ENCODE results near the gene KLK4.
"Not testable (repeated sequence)": the region's sequence is repeated elsewhere in the genome, so short reads cannot be mapped to it uniquely, and the experiment has no call there.

Gene KLK4

GRCh38 chr19:50912727-50913716 is 1.8 kb upstream of the KLK4 start:
- DNase-seq, result no peak

DNA sequence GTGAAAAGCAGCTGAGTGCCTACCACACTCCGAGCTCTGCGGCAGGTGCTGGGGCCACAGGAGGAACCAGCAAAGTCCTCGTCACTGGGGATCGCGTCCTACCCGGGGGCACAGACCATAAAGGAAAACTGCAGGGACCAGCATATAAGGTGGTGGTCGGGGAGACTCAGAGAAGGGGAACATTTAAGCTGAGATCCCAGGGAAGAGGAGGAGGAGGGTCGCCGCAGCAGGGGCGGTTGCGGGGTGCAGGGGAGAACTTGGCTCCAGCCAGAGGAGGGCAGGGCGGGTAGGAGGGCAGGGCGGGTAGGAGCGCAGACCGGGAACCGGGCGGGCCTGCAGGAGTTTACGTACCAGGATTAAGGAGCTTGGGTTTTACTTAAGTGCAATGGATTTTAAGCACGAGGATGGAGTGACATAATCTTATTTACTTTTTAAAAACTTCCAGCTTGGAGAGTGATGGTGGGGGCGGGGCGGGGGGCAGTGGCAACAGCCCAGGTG is 956 bp upstream of the KLK4 start:
- DNase-seq, result no peak

GRCh38 chr19:50910722-50911121 is 473 bp downstream of the KLK4 start:
- DNase-seq, result no peak

- DNase-seq, result peak; percentile 64
Measured at GRCh38 chr19:50909240-50910070, 1.7 kb downstream of the KLK4 start.

DNA sequence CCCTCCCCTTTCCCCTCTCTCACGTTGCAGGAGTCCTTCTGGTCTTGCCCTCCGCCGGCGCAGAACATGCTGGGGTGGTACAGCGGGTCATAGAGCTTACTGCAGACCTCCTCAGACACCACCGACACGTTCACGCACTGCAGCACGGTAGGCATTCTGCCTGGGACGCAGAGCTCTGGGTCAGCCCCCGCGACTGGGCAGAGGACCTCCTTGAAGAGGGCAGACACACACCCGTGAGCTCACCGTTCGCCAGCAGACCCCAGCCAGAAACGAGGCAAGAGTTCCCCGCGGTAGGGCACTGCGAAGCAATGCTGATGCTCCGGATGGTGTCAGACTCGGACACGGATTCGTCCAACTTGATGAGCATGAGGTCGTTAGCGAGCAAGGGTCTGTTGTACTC is 2.9 kb downstream of the KLK4 start:
- no peak for DNase-seq

DNA sequence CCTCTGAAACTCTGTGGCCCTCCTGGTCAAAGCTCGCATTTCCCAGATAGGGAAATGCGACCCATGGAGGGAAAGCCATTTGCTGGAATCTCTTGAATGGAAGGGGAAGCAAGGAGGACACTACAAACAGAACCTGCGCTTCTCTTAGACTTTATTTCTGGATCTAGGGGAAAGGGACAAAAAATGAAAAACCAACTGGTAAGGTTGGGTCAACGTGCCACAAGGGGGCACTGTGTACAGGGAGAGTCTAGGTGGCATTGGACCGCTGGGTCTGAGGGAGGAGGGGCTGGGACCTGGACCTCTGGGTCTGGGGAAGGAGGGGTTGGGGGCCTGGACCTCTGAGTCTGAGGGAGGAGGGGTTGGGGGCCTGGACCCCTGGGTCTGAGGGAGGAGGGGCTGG is 5.0 kb downstream of the KLK4 start:
- peak; percentile 71 for DNase-seq

- no peak for DNase-seq
Measured at GRCh38 chr19:50902640-50903039, 8.6 kb downstream of the KLK4 start.

- DNase-seq, result no peak
Measured at GRCh38 chr19:50899569-50899968, 11.6 kb downstream of the KLK4 start.

DNA sequence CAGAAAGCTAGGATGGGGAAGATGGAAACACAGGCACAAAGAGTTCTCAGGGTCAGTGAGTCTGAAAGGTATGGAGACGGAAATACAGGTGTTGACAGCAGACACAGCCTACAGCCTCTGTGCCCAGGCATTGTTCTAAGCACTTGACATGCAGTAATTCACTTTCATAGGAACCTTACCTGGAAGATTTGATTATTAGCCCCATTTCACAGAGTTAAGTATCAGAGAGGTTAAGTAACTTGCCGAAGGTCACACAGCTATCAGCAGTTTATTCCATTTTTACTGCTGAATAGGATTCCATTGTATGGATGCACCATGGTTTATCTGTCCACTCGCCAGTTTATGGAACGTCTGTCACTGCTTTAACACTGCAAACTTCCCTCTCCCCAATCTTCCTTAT is 13.2 kb downstream of the KLK4 start:
- DNase-seq, result no peak

- DNase-seq, result no peak
Measured at GRCh38 chr19:50897612-50898011, 13.6 kb downstream of the KLK4 start.

- DNase-seq, result no peak
Measured at GRCh38 chr19:50897191-50897607, 14.0 kb downstream of the KLK4 start.

- DNase-seq, result no peak
Measured at GRCh38 chr19:50896591-50897190, 14.5 kb downstream of the KLK4 start.

GRCh38 chr19:50896089-50896590 is 15.1 kb downstream of the KLK4 start:
- DNase-seq, result not testable (repeated sequence)

- DNase-seq, result no peak
Measured at GRCh38 chr19:50894478-50895356, 16.5 kb downstream of the KLK4 start.

GRCh38 chr19:50893047-50893736 is 18.0 kb downstream of the KLK4 start:
- no peak for DNase-seq

- no peak for DNase-seq
Measured at GRCh38 chr19:50891253-50891625, 20.0 kb downstream of the KLK4 start.

GRCh38 chr19:50890422-50891252 is 20.6 kb downstream of the KLK4 start:
- DNase-seq, result no peak

DNA sequence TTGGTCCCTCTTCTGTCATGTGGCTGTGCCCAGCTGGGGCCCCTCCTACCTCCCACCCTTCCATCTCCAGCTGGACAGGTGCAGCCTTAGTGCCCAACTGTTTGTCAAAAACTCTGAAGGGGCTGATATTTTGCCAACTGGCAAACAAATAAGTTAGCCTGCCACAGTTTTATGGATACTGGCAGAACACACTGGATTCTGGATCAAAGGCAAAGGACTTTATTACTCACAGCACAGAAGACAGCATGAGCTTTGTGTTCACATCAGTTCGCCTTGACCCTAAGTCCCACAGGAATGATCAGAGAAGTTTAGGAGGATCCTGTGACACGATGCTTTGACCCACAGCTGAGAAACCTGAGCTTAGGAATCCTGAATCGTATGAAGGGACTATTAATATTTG is 21.6 kb downstream of the KLK4 start:
- DNase-seq, result no peak

DNA sequence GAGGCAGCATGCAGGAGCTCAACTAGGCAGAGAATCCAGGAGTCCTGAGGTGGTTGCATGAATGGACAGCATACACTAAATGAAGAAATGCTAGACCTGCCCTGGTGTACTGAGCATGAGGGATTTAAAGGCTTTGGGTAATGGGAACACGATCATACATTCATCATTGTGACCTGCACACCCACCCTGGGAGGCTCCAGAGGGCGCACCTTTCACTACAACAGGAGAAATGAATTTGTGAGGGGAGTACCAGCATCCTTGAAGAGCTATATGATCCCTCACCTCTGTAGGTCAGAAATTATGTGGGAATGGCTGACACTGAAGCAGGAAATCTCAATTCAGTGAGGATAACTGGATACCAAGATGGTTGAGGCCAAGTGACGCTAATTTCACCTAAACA is 29.0 kb downstream of the KLK4 start:
- DNase-seq, result no peak

DNA sequence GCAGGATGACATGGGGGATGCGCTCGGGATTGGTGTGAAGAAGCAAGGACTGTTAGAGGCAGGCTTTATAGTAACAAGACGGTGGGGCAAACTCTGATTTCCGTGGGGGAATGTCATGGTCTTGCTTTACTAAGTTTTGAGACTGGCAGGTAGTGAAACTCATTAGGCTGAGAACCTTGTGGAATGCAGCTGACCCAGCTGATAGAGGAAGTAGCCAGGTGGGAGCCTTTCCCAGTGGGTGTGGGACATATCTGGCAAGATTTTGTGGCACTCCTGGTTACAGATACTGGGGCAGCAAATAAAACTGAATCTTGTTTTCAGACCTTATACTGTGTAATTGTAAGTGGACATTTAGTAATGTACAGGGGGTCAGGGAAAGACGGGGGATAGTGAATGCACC is 31.0 kb downstream of the KLK4 start:
- DNase-seq, result no peak

All from activated effector memory CD4-positive, alpha-beta T cell treated with anti-CD3 and anti-CD28 coated beads, Interleukin-2, amount 50 U/mL, for 16 hours (primary cell).